ENCODE data around the gene CPSF3.

CPSF3 gene

DNA sequence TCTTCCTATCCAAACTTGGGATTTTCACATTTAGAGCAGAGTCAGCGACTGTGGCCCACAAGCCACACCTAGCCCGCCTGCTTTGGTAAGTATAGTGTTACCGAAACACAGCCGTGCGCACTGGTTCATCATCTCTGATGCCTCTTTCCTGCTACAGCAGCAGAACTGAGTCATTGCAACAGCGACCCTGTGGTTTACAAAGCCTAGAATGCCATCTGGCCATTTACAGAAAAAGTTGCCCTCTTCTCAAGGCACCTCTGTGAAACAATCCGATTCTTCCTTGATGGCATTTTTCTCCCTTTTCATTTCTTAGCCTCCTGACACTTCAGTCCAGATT lies 40.2 kb downstream of the CPSF3 start:
- H4K20me1 ChIP-seq (ENCODE audit: control insufficient read depth, insufficient read depth, low read depth, low read length): no peaks in the 10 kb centered on the region
- no peak overlapping the region for H3K4me3 ChIP-seq (ENCODE audit: low read length)
- no peaks in the 10 kb centered on the region for H3K9me3 ChIP-seq (ENCODE audit: control insufficient read depth, insufficient read depth, low read length)
- TF ChIP-seq, protein P1, sequence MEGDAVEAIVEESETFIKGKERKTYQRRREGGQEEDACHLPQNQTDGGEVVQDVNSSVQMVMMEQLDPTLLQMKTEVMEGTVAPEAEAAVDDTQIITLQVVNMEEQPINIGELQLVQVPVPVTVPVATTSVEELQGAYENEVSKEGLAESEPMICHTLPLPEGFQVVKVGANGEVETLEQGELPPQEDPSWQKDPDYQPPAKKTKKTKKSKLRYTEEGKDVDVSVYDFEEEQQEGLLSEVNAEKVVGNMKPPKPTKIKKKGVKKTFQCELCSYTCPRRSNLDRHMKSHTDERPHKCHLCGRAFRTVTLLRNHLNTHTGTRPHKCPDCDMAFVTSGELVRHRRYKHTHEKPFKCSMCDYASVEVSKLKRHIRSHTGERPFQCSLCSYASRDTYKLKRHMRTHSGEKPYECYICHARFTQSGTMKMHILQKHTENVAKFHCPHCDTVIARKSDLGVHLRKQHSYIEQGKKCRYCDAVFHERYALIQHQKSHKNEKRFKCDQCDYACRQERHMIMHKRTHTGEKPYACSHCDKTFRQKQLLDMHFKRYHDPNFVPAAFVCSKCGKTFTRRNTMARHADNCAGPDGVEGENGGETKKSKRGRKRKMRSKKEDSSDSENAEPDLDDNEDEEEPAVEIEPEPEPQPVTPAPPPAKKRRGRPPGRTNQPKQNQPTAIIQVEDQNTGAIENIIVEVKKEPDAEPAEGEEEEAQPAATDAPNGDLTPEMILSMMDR (IDR thresholded peaks at IDR 0.05; ENCODE audit: low read depth, low read length, poor library complexity, severe bottlenecking): no peak
- no peak for TF ChIP-seq EZH2phosphoT487 (IDR thresholded peaks at IDR 0.05; ENCODE audit: borderline replicate concordance, low read length)
- 0 out of 2 replicates have a peak, but pooled peaks cover 3% of the 10 kb centered on the region for H3F3A ChIP-seq (ENCODE audit: control insufficient read depth, insufficient read depth)
- no peaks in the 10 kb centered on the region for H3K9me2 ChIP-seq (replicated peaks; ENCODE audit: control insufficient read depth, low read length)
- no peaks in the 10 kb centered on the region for H3K4me1 ChIP-seq (ENCODE audit: control insufficient read depth, low read length)
- no peak overlapping the region for H3K27ac ChIP-seq (ENCODE audit: low read depth, low read length)
- no peak overlapping the region for H3K4me2 ChIP-seq (ENCODE audit: low read length)
- peaks cover 66% of the 10 kb centered on the region for H3K36me3 ChIP-seq (ENCODE audit: control insufficient read depth, low read length)
- no peaks in the 10 kb centered on the region for H3K27me3 ChIP-seq (ENCODE audit: control insufficient read depth, low read length)
- H3K79me2 ChIP-seq (ENCODE audit: control insufficient read depth, low read length): no peaks in the 10 kb centered on the region

DNA sequence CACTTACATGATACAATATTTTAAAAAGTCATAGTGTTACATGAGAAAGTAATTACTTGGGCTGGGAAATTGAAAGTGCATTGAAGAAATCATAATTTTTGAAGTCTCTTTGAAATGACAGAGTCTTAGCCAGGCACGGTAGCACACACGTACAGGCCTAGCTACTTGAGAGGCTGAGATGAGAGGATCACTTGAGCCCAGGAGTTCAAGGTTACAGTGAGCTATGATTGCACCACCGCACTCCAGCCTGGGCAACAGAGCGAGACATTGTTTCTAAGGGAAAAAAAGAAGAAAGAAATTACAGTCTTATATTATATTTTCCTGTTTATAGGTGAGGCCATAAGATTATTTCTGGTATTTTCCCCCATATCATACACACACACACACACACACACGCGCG lies 41.7 kb downstream of the CPSF3 start:
- H3K27ac ChIP-seq (ENCODE audit: low read depth, low read length): no peak overlapping the region
- H3K9me3 ChIP-seq (ENCODE audit: control insufficient read depth, insufficient read depth, low read length): no peaks in the 10 kb centered on the region
- TF ChIP-seq EZH2phosphoT487 (IDR thresholded peaks at IDR 0.05; ENCODE audit: borderline replicate concordance, low read length): no peak
- TF ChIP-seq, protein P1 (IDR thresholded peaks at IDR 0.05; ENCODE audit: low read depth, low read length, poor library complexity, severe bottlenecking): no peak
- H3K36me3 ChIP-seq (ENCODE audit: control insufficient read depth, low read length): peaks cover 70% of the 10 kb centered on the region
- H3K27me3 ChIP-seq (ENCODE audit: control insufficient read depth, low read length): no peaks in the 10 kb centered on the region
- no peaks in the 10 kb centered on the region for H3K79me2 ChIP-seq (ENCODE audit: control insufficient read depth, low read length)
- H4K20me1 ChIP-seq (ENCODE audit: control insufficient read depth, insufficient read depth, low read depth, low read length): no peaks in the 10 kb centered on the region
- 0 out of 2 replicates have a peak, but pooled peaks cover 3% of the 10 kb centered on the region for H3F3A ChIP-seq (ENCODE audit: control insufficient read depth, insufficient read depth)
- H3K4me1 ChIP-seq (ENCODE audit: control insufficient read depth, low read length): no peaks in the 10 kb centered on the region
- no peak overlapping the region for H3K4me2 ChIP-seq (ENCODE audit: low read length)
- H3K4me3 ChIP-seq (ENCODE audit: low read length): no peak overlapping the region
- no peaks in the 10 kb centered on the region for H3K9me2 ChIP-seq (replicated peaks; ENCODE audit: control insufficient read depth, low read length)

DNA sequence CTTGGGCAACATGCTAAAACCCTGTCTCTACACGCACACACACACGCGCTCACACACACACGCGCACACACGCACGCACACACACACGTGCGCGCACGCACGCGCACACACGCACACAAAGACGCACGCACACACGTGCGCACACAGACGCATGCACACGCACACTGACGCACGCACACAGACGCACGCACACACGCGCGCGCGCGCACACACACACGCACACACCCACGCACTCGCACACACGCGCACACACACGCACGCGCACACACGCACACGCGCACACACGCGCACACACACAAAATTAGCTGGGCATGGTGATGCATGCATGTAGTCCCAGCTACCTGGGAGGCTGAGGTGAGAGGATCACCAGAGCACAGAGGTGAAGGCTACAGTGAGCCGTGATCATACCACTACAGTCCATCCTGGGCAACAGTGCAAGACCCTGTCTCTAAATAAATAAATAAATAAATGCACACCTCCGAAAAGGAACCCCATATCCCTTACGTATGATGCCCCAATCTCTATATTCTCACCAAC lies 42.8 kb downstream of the CPSF3 start:
- H3K36me3 ChIP-seq (ENCODE audit: control insufficient read depth, low read length): peaks cover 72% of the 10 kb centered on the region
- TF ChIP-seq, protein P1 (IDR thresholded peaks at IDR 0.05; ENCODE audit: low read depth, low read length, poor library complexity, severe bottlenecking): no peak
- no peak for TF ChIP-seq EZH2phosphoT487 (IDR thresholded peaks at IDR 0.05; ENCODE audit: borderline replicate concordance, low read length)
- no peaks in the 10 kb centered on the region for H3K27me3 ChIP-seq (ENCODE audit: control insufficient read depth, low read length)
- no peaks in the 10 kb centered on the region for H3K9me3 ChIP-seq (ENCODE audit: control insufficient read depth, insufficient read depth, low read length)
- no peaks in the 10 kb centered on the region for H4K20me1 ChIP-seq (ENCODE audit: control insufficient read depth, insufficient read depth, low read depth, low read length)
- H3K4me1 ChIP-seq (ENCODE audit: control insufficient read depth, low read length): no peaks in the 10 kb centered on the region
- no peaks in the 10 kb centered on the region for H3K79me2 ChIP-seq (ENCODE audit: control insufficient read depth, low read length)
- H3K9me2 ChIP-seq (replicated peaks; ENCODE audit: control insufficient read depth, low read length): no peaks in the 10 kb centered on the region
- 0 out of 2 replicates have a peak, but pooled peaks cover 3% of the 10 kb centered on the region for H3F3A ChIP-seq (ENCODE audit: control insufficient read depth, insufficient read depth)
- no peak overlapping the region for H3K4me3 ChIP-seq (ENCODE audit: low read length)
- H3K4me2 ChIP-seq (ENCODE audit: low read length): no peak overlapping the region
- H3K27ac ChIP-seq (ENCODE audit: low read depth, low read length): no peak overlapping the region
